Adipocyte (in vitro differentiated cells): ENCODE data around the gene SORCS2.

Experiments
- DNase-seq: peaks from one replicate; pipeline ENCODE4 v3.0.0-alpha.2; 2015; ENCODE audit warnings: low read depth
- H3K27me3 ChIP-seq: replicated peaks from 2 replicates; pipeline ENCODE4 v1.7.0; 2013; ENCODE audit warnings: mild to moderate bottlenecking, low read length, moderate library complexity; ENCODE audit not compliant: control insufficient read depth, insufficient read depth
- H3K36me3 ChIP-seq: 2 replicates; pipeline ENCODE4 v1.7.0; 2013; ENCODE audit warnings: low read length, mild to moderate bottlenecking, moderate library complexity; ENCODE audit not compliant: control insufficient read depth, insufficient read depth, severe bottlenecking
- H3K4me1 ChIP-seq: 2 replicates; pipeline ENCODE4 v1.7.0; 2013; ENCODE audit warnings: mild to moderate bottlenecking, low read length, moderate library complexity; ENCODE audit not compliant: control insufficient read depth, insufficient read depth
- H3K4me3 ChIP-seq: 2 replicates; pipeline ENCODE4 v1.7.0; 2013; ENCODE audit warnings: mild to moderate bottlenecking, low read length, moderate library complexity
- H3K9ac ChIP-seq: 2 replicates; pipeline ENCODE4 v1.7.0; 2013; ENCODE audit warnings: mild to moderate bottlenecking, low read length, moderate library complexity
- H3K9me3 ChIP-seq: 2 replicates; pipeline ENCODE4 v1.7.0; 2013; ENCODE audit warnings: mild to moderate bottlenecking, low read length, moderate library complexity; ENCODE audit not compliant: control insufficient read depth

Gene SORCS2

DNA sequence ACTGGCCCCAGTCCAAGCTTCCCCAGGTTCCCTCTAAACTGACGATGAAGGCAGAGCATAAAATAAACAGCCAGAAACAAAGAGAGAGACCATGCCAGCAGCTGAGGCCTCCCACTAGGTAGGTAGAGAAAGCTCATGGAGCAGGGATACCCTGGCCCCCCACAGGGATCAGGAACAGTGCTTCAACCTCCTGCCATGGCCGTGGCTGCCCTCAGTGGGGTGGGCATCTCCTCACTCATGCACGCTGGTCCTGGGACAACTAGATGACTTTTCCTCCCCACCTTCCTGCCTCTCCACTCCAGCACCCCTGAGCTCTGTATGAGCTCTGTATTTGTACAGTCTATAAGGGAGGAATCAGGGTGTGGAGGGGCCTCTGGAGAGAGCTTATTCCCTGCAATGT lies 360.1 kb downstream of the SORCS2 start:
- no peak for DNase-seq
- H3K4me1 ChIP-seq, result no peaks in the 10 kb centered on the region
- H3K9me3 ChIP-seq, result peaks cover 30% of the 10 kb centered on the region
- H3K27me3 ChIP-seq, result peaks cover 5% of the 10 kb centered on the region
- no peaks in the 10 kb centered on the region for H3K36me3 ChIP-seq
- no peak overlapping the region for H3K4me3 ChIP-seq
- no peak overlapping the region for H3K9ac ChIP-seq

DNA sequence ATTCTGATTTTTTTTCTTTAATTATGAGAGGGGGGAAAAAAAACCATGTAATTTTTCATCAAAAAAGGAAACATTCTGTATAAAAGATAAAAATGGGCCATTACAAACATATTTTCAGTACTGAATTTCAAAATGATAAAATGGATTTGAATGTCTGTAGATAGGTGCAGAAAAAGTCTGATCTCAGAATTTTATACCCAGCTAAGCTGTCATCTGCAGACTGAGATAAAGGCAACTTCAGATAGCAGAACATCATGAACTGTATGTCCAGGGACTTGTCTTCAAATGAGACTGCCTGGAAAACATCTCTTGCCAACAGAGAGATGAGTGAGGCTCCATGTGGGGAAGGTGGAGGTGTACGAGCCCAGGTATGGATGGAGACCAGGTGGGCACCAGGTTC lies 360.9 kb downstream of the SORCS2 start:
- DNase-seq, result no peak
- Histone ChIP-seq H3K27me3 (peaks cover 5% of the 10 kb centered on the region), H3K4me3 (no peak overlapping the region), H3K9ac (no peak overlapping the region), H3K36me3 (no peaks in the 10 kb centered on the region), H3K4me1 (peaks cover 4% of the 10 kb centered on the region), H3K9me3 (peaks cover 30% of the 10 kb centered on the region)

DNA sequence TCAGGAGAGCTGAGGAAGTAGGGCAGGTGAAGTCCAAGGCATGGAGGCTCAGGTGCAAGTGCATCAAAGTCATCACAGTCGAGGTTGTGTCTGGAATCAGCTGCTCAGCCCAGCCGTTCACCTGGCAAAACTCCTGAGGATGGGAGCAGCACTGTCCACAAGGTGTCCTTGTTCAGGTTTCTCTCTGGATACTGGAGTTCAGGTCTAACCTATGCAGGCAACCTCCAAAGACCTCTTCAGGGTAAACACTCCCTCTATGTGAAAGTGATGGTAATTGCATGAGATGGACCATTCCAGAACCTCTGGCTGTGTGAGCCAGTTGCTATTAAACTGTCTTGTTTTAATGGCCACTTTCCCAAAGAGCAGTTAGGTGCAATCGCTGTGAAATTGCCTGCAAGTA lies 362.6 kb downstream of the SORCS2 start:
- H3K9ac ChIP-seq, result no peak overlapping the region
- DNase-seq, result no peak
- peaks cover 5% of the 10 kb centered on the region for H3K27me3 ChIP-seq
- H3K4me1 ChIP-seq, result peaks cover 4% of the 10 kb centered on the region
- no peaks in the 10 kb centered on the region for H3K36me3 ChIP-seq
- H3K9me3 ChIP-seq, result peaks cover 30% of the 10 kb centered on the region
- H3K4me3 ChIP-seq, result no peak overlapping the region

DNA sequence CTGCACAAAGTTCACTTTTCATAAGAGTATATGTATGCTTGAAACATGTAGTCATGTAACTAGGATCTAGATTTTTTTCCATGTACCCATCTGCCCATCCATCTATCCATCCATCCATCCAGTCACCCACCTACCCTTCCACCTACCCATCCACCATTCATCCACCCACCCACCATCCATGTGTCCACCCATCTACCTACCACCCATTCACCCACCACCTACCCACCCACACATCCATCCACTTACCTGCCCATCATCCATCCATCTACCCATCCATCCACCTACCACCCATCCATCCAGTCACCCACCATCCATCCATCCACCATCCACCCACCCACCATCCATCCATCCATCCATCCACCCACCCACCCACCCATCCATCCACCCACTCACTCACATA lies 364.2 kb downstream of the SORCS2 start:
- no peak for DNase-seq
- Histone ChIP-seq H3K27me3 (no peaks in the 10 kb centered on the region), H3K36me3 (no peaks in the 10 kb centered on the region), H3K9me3 (peaks cover 26% of the 10 kb centered on the region), H3K4me1 (peaks cover 4% of the 10 kb centered on the region), H3K4me3 (no peak overlapping the region), H3K9ac (no peak overlapping the region)

DNA sequence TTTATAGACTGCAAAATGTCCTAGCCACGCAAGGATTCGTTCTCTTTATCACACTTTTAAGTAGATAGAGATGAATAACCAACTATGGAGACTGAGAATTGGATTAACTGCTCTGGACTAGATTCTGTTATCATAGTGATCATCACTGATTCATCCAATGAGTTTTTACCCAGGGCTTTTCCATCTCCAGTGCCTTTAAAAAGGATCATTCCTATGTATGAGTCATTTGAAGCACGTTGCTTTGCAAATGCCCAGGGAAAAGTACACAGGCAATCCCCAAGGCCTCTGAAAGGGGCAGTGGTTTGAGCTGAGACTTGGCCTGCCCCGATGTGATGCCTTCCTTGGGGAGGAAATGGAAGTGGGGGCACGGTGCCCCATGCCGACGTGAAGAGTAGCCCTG lies 365.1 kb downstream of the SORCS2 start:
- H3K36me3 ChIP-seq, result no peaks in the 10 kb centered on the region
- no peak overlapping the region for H3K4me3 ChIP-seq
- no peak overlapping the region for H3K9ac ChIP-seq
- peaks cover 4% of the 10 kb centered on the region for H3K4me1 ChIP-seq
- H3K27me3 ChIP-seq, result no peaks in the 10 kb centered on the region
- H3K9me3 ChIP-seq, result peaks cover 24% of the 10 kb centered on the region
- DNase-seq, result peak; percentile 79

DNA sequence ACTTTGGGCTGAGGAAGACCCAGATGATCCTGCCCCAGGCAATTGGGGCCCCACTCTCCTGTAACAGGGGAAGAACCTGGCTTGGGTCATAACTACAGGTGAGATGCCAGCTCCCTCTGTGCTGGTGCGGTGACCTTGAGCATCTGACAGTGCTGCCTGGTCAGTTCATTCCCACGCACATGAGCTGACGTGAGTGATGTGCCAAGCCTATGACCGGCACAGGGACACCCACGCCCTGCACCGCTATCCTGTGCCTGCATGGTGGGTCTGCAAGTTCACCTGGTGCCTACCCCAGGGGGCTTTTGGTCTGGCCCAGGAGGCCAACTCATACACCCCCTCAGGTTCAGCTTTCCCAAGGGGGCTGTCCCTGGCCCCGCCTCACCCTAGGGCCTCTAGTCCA lies 366.1 kb downstream of the SORCS2 start:
- H3K9ac ChIP-seq, result no peak overlapping the region
- H3K4me1 ChIP-seq, result peaks cover 4% of the 10 kb centered on the region
- DNase-seq, result no peak
- no peaks in the 10 kb centered on the region for H3K36me3 ChIP-seq
- no peak overlapping the region for H3K4me3 ChIP-seq
- H3K9me3 ChIP-seq, result peaks cover 21% of the 10 kb centered on the region
- H3K27me3 ChIP-seq, result no peaks in the 10 kb centered on the region

DNA sequence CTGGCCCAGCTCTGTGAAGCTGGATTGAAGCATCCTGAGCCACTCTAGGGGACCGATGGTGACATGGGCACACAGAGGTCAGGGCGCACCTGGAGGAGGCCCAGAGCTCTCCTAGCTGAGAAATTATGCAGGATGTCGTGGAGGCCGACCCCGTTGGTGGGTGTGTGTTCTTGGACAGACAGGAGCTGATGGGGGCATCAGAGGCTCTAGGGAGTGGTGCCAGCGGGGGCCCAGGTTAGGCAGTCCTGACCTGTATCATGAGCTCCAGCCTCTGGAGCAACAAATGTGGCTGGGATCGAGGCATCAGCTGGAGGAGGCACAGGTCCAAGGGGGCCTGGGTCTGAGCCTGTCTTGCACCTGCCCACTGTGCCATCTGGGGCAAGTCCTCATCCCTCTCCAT lies 367.0 kb downstream of the SORCS2 start:
- H3K4me3 ChIP-seq, result no peak overlapping the region
- no peaks in the 10 kb centered on the region for H3K27me3 ChIP-seq
- no peaks in the 10 kb centered on the region for H3K36me3 ChIP-seq
- peaks cover 13% of the 10 kb centered on the region for H3K9me3 ChIP-seq
- H3K9ac ChIP-seq, result no peak overlapping the region
- DNase-seq, result no peak
- H3K4me1 ChIP-seq, result peaks cover 4% of the 10 kb centered on the region

DNA sequence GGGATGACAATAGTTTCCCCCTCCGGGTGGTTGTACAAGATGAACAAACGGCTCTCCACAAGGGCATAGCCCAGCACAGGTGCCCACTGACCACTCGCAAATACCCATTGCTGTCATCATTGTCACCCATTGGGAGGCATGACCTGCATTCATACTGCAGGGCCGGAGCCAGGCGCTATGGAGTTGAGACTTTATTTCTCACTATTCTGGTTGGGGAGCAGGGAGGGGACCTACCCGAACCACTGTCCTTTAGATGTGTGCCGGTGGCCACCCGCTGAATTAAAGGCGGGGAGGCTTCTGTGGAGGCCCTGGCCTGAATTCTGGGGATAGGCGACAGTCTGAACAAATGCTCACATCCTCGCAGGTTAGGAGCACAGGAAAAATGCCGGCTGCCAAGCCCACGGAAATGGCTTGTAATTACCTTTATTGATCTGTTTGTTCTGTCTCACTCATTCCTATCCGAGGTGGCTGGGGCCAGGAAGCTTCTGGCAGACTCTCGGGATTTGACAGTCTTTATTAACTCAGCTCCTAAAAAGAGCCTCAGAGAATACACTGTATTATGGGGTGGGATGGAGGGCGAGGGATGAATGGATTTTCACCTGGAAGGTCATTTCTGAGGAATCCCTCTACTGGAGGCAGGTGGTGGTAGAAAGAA lies 367.5 kb downstream of the SORCS2 start:
- H3K9ac ChIP-seq, result no peak overlapping the region
- no peaks in the 10 kb centered on the region for H3K27me3 ChIP-seq
- peaks cover 15% of the 10 kb centered on the region for H3K9me3 ChIP-seq
- no peak overlapping the region for H3K4me3 ChIP-seq
- H3K4me1 ChIP-seq, result peaks cover 4% of the 10 kb centered on the region
- no peaks in the 10 kb centered on the region for H3K36me3 ChIP-seq
- DNase-seq, result no peak

DNA sequence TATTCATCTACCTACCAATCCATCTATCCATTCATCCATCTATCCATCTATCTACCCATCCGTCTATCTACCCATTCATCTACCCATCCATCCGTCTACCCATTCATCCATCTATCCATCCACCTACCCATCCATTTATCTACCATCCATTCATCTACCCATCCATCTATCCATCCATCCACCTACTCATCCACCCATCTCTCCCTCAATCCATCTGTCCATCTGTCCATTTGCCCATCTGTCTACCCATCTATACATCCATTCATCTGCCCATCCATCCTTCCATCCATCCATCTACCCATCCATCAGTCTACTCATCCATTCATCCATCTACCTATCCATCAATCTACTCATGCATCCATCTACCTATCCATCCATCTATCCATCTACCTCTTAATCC lies 369.2 kb downstream of the SORCS2 start:
- Histone ChIP-seq H3K4me1 (peaks cover 4% of the 10 kb centered on the region), H3K27me3 (no peaks in the 10 kb centered on the region), H3K9ac (no peak overlapping the region), H3K9me3 (peaks cover 20% of the 10 kb centered on the region), H3K4me3 (no peak overlapping the region), H3K36me3 (no peaks in the 10 kb centered on the region)
- no peak for DNase-seq

DNA sequence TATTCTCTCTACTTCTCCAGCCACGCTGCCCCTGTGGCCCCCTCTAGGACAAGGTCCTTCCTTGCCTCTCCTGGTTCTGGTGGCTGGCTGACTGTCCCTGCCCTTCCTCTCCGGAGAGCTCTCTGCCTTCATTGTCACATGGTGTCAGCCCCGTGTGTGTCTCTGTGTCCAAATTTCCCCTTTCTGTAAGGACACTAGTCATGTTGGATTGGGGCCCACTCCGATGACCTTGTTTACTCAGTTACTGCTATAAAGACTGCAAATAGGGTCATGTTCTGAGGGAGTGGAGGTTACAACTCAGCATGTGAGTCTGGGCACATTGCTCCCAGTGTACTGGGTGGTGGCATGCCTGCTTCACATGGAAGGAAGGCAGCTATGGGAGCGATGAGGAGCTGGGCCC lies 371.9 kb downstream of the SORCS2 start:
- no peak for DNase-seq
- Histone ChIP-seq H3K27me3 (no peaks in the 10 kb centered on the region), H3K9me3 (peaks cover 40% of the 10 kb centered on the region), H3K9ac (no peak overlapping the region), H3K4me1 (no peaks in the 10 kb centered on the region), H3K36me3 (no peaks in the 10 kb centered on the region), H3K4me3 (no peak overlapping the region)

DNA sequence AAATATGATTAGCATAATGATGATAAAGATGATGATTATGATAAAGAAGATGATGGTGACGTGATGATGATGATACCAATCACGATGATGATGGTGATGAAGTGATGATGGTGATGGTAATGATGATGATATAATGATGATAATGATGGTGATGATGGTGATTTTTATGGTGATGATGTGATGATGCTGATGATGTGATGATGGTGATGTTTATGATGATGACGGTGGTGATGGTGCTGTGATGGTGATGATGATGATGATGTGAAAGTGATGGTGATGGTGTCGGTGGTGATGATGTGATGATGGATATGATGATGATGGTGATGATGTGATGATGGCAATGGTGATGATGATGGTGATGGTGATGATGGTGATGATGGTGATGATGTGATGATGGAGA lies 373.1 kb downstream of the SORCS2 start:
- H3K36me3 ChIP-seq, result no peaks in the 10 kb centered on the region
- peaks cover 48% of the 10 kb centered on the region for H3K9me3 ChIP-seq
- H3K4me3 ChIP-seq, result no peak overlapping the region
- no peak overlapping the region for H3K9ac ChIP-seq
- DNase-seq, result no peak
- no peaks in the 10 kb centered on the region for H3K27me3 ChIP-seq
- H3K4me1 ChIP-seq, result no peaks in the 10 kb centered on the region
